HEK293T (cell line): ENCODE measurements around the gene GRAMD2B.

ENCODE experiments used
- BHLHE40 ChIP-seq: fragments of 450-650 bp; IDR thresholded peaks from 2 replicates; pipeline ENCODE4 v1.6.1; 2016; ENCODE audit warnings: mild to moderate bottlenecking, moderate library complexity, borderline replicate concordance
- ELF4 ChIP-seq: fragments of 450-650 bp; IDR thresholded peaks from 2 replicates; pipeline ENCODE4 v1.6.1; 2017; ENCODE audit warnings: antibody characterized with exemption
- FOXA1 ChIP-seq: fragments of 450-650 bp; IDR thresholded peaks from 2 replicates; pipeline ENCODE4 v1.6.1; 2016; ENCODE audit warnings: mild to moderate bottlenecking
- FOXK2 ChIP-seq: fragments of 450-650 bp; IDR thresholded peaks from 2 replicates; pipeline ENCODE4 v1.6.1; 2016; ENCODE audit warnings: mild to moderate bottlenecking
- FOXM1 ChIP-seq: fragments of 450-650 bp; IDR thresholded peaks from 2 replicates; pipeline ENCODE4 v1.6.1; 2017; ENCODE audit warnings: mild to moderate bottlenecking, borderline replicate concordance
- HDGF ChIP-seq: fragments of 450-650 bp; IDR thresholded peaks from 2 replicates; pipeline ENCODE4 v1.6.1; 2017; ENCODE audit warnings: antibody characterized with exemption, borderline replicate concordance
- LEF1 ChIP-seq: fragments of 450-650 bp; IDR thresholded peaks from 2 replicates; pipeline ENCODE4 v1.6.1; 2017; ENCODE audit warnings: mild to moderate bottlenecking, borderline replicate concordance
- NFRKB ChIP-seq: fragments of 450-650 bp; IDR thresholded peaks from 2 replicates; pipeline ENCODE4 v1.6.1; 2016; ENCODE audit warnings: mild to moderate bottlenecking, moderate library complexity
- SP1 ChIP-seq: fragments of 450-650 bp; IDR thresholded peaks from 2 replicates; pipeline ENCODE4 v1.6.1; 2017
- TF ChIP-seq, protein P1 (sequence below): fragments of 450-650 bp; IDR thresholded peaks from 2 replicates; pipeline ENCODE4 v1.6.1; 2016

DNA sequence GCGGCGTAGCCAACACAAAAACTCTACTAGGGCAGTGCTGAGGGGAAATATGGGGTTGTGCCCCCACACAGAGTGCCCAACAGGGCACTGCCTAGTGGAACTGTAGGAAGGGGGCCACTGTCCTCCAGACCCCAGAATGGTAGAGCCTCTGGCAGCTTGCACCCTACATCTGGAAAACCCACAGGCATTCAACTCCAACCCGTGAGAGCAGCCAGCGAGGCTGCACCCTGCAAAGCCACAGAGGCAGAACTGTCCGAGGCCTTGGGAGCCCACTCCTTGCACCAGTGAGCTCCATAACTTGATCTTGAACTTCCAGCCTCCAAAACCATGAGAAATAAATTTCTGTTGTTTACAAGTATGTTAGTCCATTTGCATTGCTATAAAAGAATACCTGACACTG is 27.7 kb downstream of the GRAMD2B start:
- TF ChIP-seq FOXA1 (no peak), SP1 (no peak), NFRKB (no peak), ELF4 (no peak), FOXK2 (no peak), FOXM1 (no peak), HDGF (no peak), LEF1 (no peak), BHLHE40 (no peak)
- TF ChIP-seq, protein P1, sequence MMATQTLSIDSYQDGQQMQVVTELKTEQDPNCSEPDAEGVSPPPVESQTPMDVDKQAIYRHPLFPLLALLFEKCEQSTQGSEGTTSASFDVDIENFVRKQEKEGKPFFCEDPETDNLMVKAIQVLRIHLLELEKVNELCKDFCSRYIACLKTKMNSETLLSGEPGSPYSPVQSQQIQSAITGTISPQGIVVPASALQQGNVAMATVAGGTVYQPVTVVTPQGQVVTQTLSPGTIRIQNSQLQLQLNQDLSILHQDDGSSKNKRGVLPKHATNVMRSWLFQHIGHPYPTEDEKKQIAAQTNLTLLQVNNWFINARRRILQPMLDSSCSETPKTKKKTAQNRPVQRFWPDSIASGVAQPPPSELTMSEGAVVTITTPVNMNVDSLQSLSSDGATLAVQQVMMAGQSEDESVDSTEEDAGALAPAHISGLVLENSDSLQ = no peak
